H1 (cell line): Measurements from ENCODE around the gene MTCL3.

Experiments used
- CTCF ChIA-PET: fragments of 300-600 bp; sonication (Branson Sonifier 250); formaldehyde crosslinking; loops from one replicate; lab custom pipeline; 2021; ENCODE audit not compliant: partially characterized antibody; lab: Charles Lee
- POLR2A ChIA-PET: fragments of 300-600 bp; sonication (Branson Sonifier 250); formaldehyde crosslinking; loops from one replicate; lab custom pipeline; 2021; ENCODE audit warnings: inconsistent platforms; ENCODE audit not compliant: partially characterized antibody; lab: Charles Lee
- DNase-seq, 2 experiments: peaks; one replicate each; pipeline versions ENCODE4 v3.0.0 to v3.0.0-alpha.2; 2010 to 2022; ENCODE audit warnings: low spot score in 2 of 2, low read depth in 1 of 2, mixed read lengths in 1 of 2
- FAIRE-seq: peaks from 2 replicates; lab custom pipeline; 2011; peaks lifted over from hg19 to GRCh38; lab: Jason Lieb, UNC
- H2AFZ ChIP-seq: 2 replicates; pipeline ENCODE4 v1.8.1; 2012; ENCODE audit warnings: low read length, inconsistent platforms
- H2AK5ac ChIP-seq: 2 replicates; pipeline ENCODE4 v1.6.1; 2013; ENCODE audit warnings: low read depth, low read length
- H2BK120ac ChIP-seq: replicated peaks from 2 replicates; pipeline ENCODE3; 2013; ENCODE audit warnings: low read depth, low read length, inconsistent platforms
- H2BK12ac ChIP-seq: 2 replicates; pipeline ENCODE4 v1.6.1; 2013; ENCODE audit warnings: low read depth, low read length
- H2BK15ac ChIP-seq: 2 replicates; pipeline ENCODE4 v1.6.1; 2013; ENCODE audit warnings: low read length
- H2BK20ac ChIP-seq: 2 replicates; pipeline ENCODE4 v1.6.1; 2013; ENCODE audit warnings: low read length
- H2BK5ac ChIP-seq: 2 replicates; pipeline ENCODE4 v1.6.1; 2013; ENCODE audit warnings: low read depth, low read length
- H3K14ac ChIP-seq: 2 replicates; pipeline ENCODE4 v1.6.1; 2013; ENCODE audit warnings: inconsistent platforms; ENCODE audit not compliant: insufficient read length
- H3K18ac ChIP-seq: 2 replicates; pipeline ENCODE4 v1.6.1; 2013; ENCODE audit warnings: low read length; ENCODE audit errors: extremely low read depth
- H3K23ac ChIP-seq: 2 replicates; pipeline ENCODE4 v1.6.1; 2013; ENCODE audit warnings: inconsistent platforms; ENCODE audit not compliant: insufficient read length
- H3K23me2 ChIP-seq: 2 replicates; pipeline ENCODE4 v1.6.1; 2013; ENCODE audit warnings: low read depth, low read length
- H3K27ac ChIP-seq: 2 replicates; pipeline ENCODE4 v1.6.1; 2011; ENCODE audit warnings: low read depth, low read length, inconsistent platforms
- H3K27me3 ChIP-seq, 4 experiments: replicated peaks in 1 of 4; 1 replicate in 1 of 4; 2 replicates in 3 of 4; pipeline versions ENCODE4 v1.6.1 to v1.8.1; 2011 to 2013; ENCODE audit warnings: low read length in 3 of 4, mild to moderate bottlenecking in 3 of 4, inconsistent platforms in 2 of 4, mixed read lengths in 2 of 4, moderate library complexity in 1 of 4; ENCODE audit not compliant: control insufficient read depth in 3 of 4, insufficient read depth in 3 of 4; ENCODE audit errors: extremely low read depth in 1 of 4
- H3K36me3 ChIP-seq, 4 experiments: 2 replicates each; pipeline versions ENCODE4 v1.6.1 to v1.8.1; 2011 to 2013; ENCODE audit warnings: mild to moderate bottlenecking in 4 of 4, low read length in 3 of 4, moderate library complexity in 2 of 4, control low read depth in 1 of 4, inconsistent platforms in 1 of 4; ENCODE audit not compliant: insufficient read depth in 4 of 4, control insufficient read depth in 2 of 4
- H3K4ac ChIP-seq: replicated peaks from 2 replicates; pipeline ENCODE3; 2013; ENCODE audit warnings: low read length, low read depth, mixed read lengths, inconsistent platforms; ENCODE audit not compliant: insufficient read length
- H3K4me1 ChIP-seq, 4 experiments: replicated peaks in 1 of 4; 1 replicate in 1 of 4; 2 replicates in 3 of 4; pipeline versions ENCODE4 v1.6.1 to v1.8.1; 2011 to 2013; ENCODE audit warnings: low read length in 3 of 4, inconsistent platforms in 2 of 4, mixed read lengths in 1 of 4; ENCODE audit not compliant: insufficient read depth in 4 of 4, control insufficient read depth in 3 of 4
- H3K4me2 ChIP-seq, 2 experiments: 2 replicates each; pipeline versions ENCODE4 v1.6.1 to v1.8.1; 2011 to 2013; ENCODE audit warnings: low read depth in 2 of 2, low read length in 2 of 2, control low read depth in 1 of 2, inconsistent platforms in 1 of 2, mild to moderate bottlenecking in 1 of 2; ENCODE audit not compliant: insufficient read depth in 1 of 2
- H3K4me3 ChIP-seq, 4 experiments: fragments of 200-600, 300-600 bp in 1 of 4; sonication (generic), shearing (Covaris generic), sonication (Bioruptor Twin) in 1 of 4; 2 replicates each; pipeline versions ENCODE4 v1.5.1 to v1.8.1; 2011 to 2016; ENCODE audit warnings: low read length in 4 of 4, low read depth in 3 of 4, control low read depth in 2 of 4, inconsistent platforms in 2 of 4, mild to moderate bottlenecking in 2 of 4, mixed read lengths in 1 of 4, moderate library complexity in 1 of 4; ENCODE audit not compliant: insufficient read depth in 2 of 4; ENCODE audit errors: extremely low read depth in 1 of 4
- H3K56ac ChIP-seq: replicated peaks from 2 replicates; pipeline ENCODE3; 2013; ENCODE audit warnings: low read depth, mild to moderate bottlenecking, mixed read lengths, low read length, inconsistent platforms; ENCODE audit not compliant: insufficient read length
- H3K79me1 ChIP-seq: 2 replicates; pipeline ENCODE4 v1.6.1; 2013; ENCODE audit warnings: low read depth, low read length, control low read depth
- H3K79me2 ChIP-seq, 2 experiments: 2 replicates each; pipeline versions ENCODE4 v1.6.1 to v1.8.1; 2012 to 2013; ENCODE audit warnings: low read length in 2 of 2, mild to moderate bottlenecking in 2 of 2, inconsistent platforms in 1 of 2; ENCODE audit not compliant: insufficient read depth in 2 of 2, control insufficient read depth in 1 of 2
- H3K9ac ChIP-seq, 4 experiments: replicated peaks in 1 of 4; 1 replicate in 1 of 4; 2 replicates in 3 of 4; pipeline versions ENCODE4 v1.6.1 to v1.8.1; 2011 to 2013; ENCODE audit warnings: low read depth in 3 of 4, low read length in 3 of 4, control low read depth in 2 of 4, mild to moderate bottlenecking in 2 of 4, moderate library complexity in 2 of 4, inconsistent platforms in 1 of 4; ENCODE audit errors: extremely low read depth in 1 of 4
- H3K9me3 ChIP-seq, 2 experiments: 2 replicates each; pipeline versions ENCODE4 v1.6.1 to v1.8.1; 2012 to 2013; ENCODE audit warnings: mild to moderate bottlenecking in 2 of 2, moderate library complexity in 2 of 2, control low read depth in 1 of 2, inconsistent platforms in 1 of 2, low read depth in 1 of 2, low read length in 1 of 2, mixed read lengths in 1 of 2; ENCODE audit not compliant: insufficient read depth in 2 of 2
- H4K20me1 ChIP-seq, 2 experiments: replicated peaks in 1 of 2; 2 replicates each; pipeline versions ENCODE3 to v1.8.1; 2011 to 2013; ENCODE audit warnings: inconsistent platforms in 2 of 2, low read length in 2 of 2, mild to moderate bottlenecking in 1 of 2; ENCODE audit not compliant: insufficient read depth in 2 of 2, control insufficient read depth in 1 of 2
- H4K5ac ChIP-seq: 2 replicates; pipeline ENCODE4 v1.6.1; 2013; ENCODE audit warnings: low read length, low read depth, mixed read lengths, inconsistent platforms; ENCODE audit not compliant: insufficient read length
- H4K8ac ChIP-seq: 2 replicates; pipeline ENCODE4 v1.8.0; 2013; ENCODE audit warnings: mild to moderate bottlenecking, moderate library complexity, low read length, inconsistent platforms; ENCODE audit not compliant: insufficient read depth; ENCODE audit errors: extremely low read depth
- H4K91ac ChIP-seq: replicated peaks from 2 replicates; pipeline ENCODE3; 2013; ENCODE audit warnings: low read length, mixed read lengths, inconsistent platforms; ENCODE audit not compliant: insufficient read length
- ASH2L ChIP-seq: fragments of 200-600, 300-600 bp; sonication (generic); IDR thresholded peaks from one replicate; pipeline ENCODE4 v1.7.1; 2017; ENCODE audit warnings: low read length
- BACH1 ChIP-seq: IDR thresholded peaks from 2 replicates; pipeline ENCODE4 v1.6.1; 2012; ENCODE audit warnings: low read length, improper control_type of control experiment
- CBX5 ChIP-seq: fragments of 300-800, 300-1000 bp; sonication (generic); IDR thresholded peaks from 2 replicates; pipeline ENCODE4 v1.7.1; 2016; ENCODE audit warnings: antibody characterized with exemption, low read length, low read depth
- KDM4A ChIP-seq: IDR thresholded peaks from one replicate; pipeline ENCODE4 v1.7.1; 2012; ENCODE audit warnings: low read depth, mild to moderate bottlenecking, moderate library complexity, low read length, inconsistent platforms; ENCODE audit not compliant: severe bottlenecking
- RBBP5 ChIP-seq: IDR thresholded peaks from 2 replicates; pipeline ENCODE4 v1.7.1; 2012; ENCODE audit warnings: low read depth, mild to moderate bottlenecking, inconsistent platforms, low read length, moderate library complexity, borderline replicate concordance
- RFX5 ChIP-seq: IDR thresholded peaks from 2 replicates; pipeline ENCODE4 v1.6.1; 2011; ENCODE audit warnings: low read depth, low read length, improper control_type of control experiment, borderline replicate concordance
- RXRA ChIP-seq: IDR thresholded peaks from 2 replicates; pipeline ENCODE4 v1.6.1; 2011; ENCODE audit warnings: low read depth, mild to moderate bottlenecking, low read length, moderate library complexity; ENCODE audit not compliant: insufficient read depth
- SIRT6 ChIP-seq: IDR thresholded peaks from one replicate; pipeline ENCODE4 v1.7.1; 2012; ENCODE audit warnings: low read length, inconsistent platforms
- WGBS, 2 experiments: shearing (Covaris generic) in 1 of 2; methylation state at CpG; one replicate each; pipeline versions ENCODE4 v1.1.6 to v1.1.7; 2013 to 2015; ENCODE audit warnings: low lambda C conversion rate in 2 of 2, mixed read lengths in 2 of 2, inconsistent platforms in 1 of 2, low coverage in 1 of 2, missing lambda C conversion rate in 1 of 2; ENCODE audit not compliant: insufficient replicate concordance in 2 of 2, insufficient coverage in 1 of 2, insufficient read length in 1 of 2; ENCODE audit errors: extremely low coverage in 1 of 2, missing lambda C conversion rate in 1 of 2; 5-methylcytosine and 5-hydroxymethylcytosine counted together
- TF ChIP-seq, protein P1 (sequence below): IDR thresholded peaks from 2 replicates; pipeline ENCODE4 v1.6.1; 2011; ENCODE audit warnings: low read length, improper control_type of control experiment

Gene MTCL3

DNA sequence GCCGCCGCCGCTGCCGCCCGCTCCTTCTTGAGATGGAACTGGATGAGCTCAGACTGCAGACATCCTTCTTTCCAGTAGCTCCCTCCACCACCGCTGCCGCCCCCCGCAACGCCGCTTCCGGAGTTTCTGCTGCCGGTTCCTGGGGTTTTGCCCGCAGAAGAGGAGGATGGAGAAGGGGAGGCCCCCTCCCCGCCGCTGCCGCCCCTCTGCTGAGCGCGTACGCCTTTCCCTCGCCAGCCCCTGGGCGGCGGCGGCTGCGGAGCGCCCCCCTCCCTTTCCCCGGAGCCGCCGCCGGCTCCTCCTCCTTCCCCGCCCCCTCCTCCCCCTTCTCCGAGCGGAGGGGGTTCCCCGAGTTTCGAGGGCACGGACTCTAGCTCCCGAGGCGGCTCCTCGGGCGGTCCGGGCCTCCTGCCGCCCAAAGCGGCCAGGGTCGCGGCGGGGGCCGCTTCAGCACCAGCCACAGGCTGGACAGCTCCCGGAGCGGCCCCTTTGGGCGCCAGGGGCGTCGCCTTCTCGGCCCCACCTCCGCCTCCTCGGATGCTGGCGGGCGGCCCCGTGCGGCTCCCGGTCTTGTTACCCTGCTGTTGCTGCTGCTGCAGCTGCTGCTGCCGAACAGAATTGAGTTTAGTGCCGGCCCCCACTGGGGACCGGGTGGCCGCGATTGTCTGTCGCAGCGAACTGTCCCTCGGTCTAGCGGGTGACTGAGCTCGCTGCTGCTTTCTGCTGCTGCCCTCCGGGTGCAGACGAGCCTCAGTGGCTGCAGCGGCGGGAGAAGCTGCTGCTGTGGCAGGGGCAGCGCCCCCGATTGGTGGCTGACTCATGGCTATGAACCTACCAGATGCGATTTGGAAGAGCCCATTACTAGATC is 3.1 kb downstream of the MTCL3 start:
- peaks cover 5 to 15% of the 10 kb centered on the region in 2 experiments for H4K20me1 ChIP-seq
- no peaks in the 10 kb centered on the region for H3K9me3 ChIP-seq
- peak overlapping the region; percentile 63; the same call in 1 of the 2 replicates for H4K8ac ChIP-seq
- no peak overlapping the region; the same call in 1 of the 2 replicates for H2BK12ac ChIP-seq
- no peak overlapping the region for H3K56ac ChIP-seq
- H2AK5ac ChIP-seq, result no peak overlapping the region
- 1% methylated on average over 28 of the region's 76 CpGs; no CpG with 5 or more reads in 1 of the 2 experiments for WGBS, 2 experiments
- FAIRE-seq (peak; percentile 42), DNase-seq (peak; percentile 34 to 84)
- no peak overlapping the region for H2BK15ac ChIP-seq
- no peak overlapping the region for H3K23ac ChIP-seq
- H3K4me3 ChIP-seq, result peak overlapping the region; percentile 62 to 74 (median 74)
- no peak overlapping the region for H3K27ac ChIP-seq
- peak overlapping the region in 3 of 4 experiments; percentile 22 to 50 (median 26); a peak in 4 of 7 replicates for H3K9ac ChIP-seq
- peaks cover 0 to 16% (median 4%) of the 10 kb centered on the region in 4 experiments; a peak in 4 of 8 replicates for H3K36me3 ChIP-seq
- H3K79me2 ChIP-seq, result peaks cover 0 to 9% of the 10 kb centered on the region in 2 experiments; a peak in 2 of 4 replicates
- ChIA-PET POLR2A (interaction anchor here (1.2 to 4.3 kb wide), 7 partner anchors 28 to 250 kb away, joined by 3 to 34 read pairs (median 4); partner anchors contain the start of genes KIAA0408 and RNF146), CTCF (interaction anchor here (0.7 to 11.2 kb wide), 41 partner anchors 9 to 396 kb away, joined by 3 to 221 read pairs (median 4); partner anchors contain the start of gene KIAA0408)
- H3K4me2 ChIP-seq, result peak overlapping the region; percentile 75 to 99
- H3K79me1 ChIP-seq, result no peaks in the 10 kb centered on the region
- no peak overlapping the region for H2BK5ac ChIP-seq
- no peak overlapping the region for H3K14ac ChIP-seq
- H3K4me1 ChIP-seq, result peaks cover 0 to 7% (median 3%) of the 10 kb centered on the region in 4 experiments; a peak in 4 of 7 replicates
- H3K4ac ChIP-seq, result no peak overlapping the region
- no peak overlapping the region for H2AFZ ChIP-seq
- H3K27me3 ChIP-seq, result peaks cover 0 to 13% (median 11%) of the 10 kb centered on the region in 4 experiments; a peak in 5 of 7 replicates
- H3K23me2 ChIP-seq, result peaks cover 19% of the 10 kb centered on the region; the same call in 1 of the 2 replicates
- H4K5ac ChIP-seq, result no peak overlapping the region
- no peak overlapping the region for H2BK20ac ChIP-seq
- no peak overlapping the region for H4K91ac ChIP-seq
- H3K18ac ChIP-seq, result no peak overlapping the region
- H2BK120ac ChIP-seq, result no peak overlapping the region
- TF ChIP-seq BACH1, result no peak
- TF ChIP-seq CBX5, result no peak
- TF ChIP-seq KDM4A, result peak; percentile 89
- TF ChIP-seq RBBP5, result peak; percentile 72
- peak; percentile 72 for TF ChIP-seq ASH2L
- TF ChIP-seq RFX5, result no peak
- no peak for TF ChIP-seq RXRA
- TF ChIP-seq SIRT6, result no peak
- TF ChIP-seq, protein P1, sequence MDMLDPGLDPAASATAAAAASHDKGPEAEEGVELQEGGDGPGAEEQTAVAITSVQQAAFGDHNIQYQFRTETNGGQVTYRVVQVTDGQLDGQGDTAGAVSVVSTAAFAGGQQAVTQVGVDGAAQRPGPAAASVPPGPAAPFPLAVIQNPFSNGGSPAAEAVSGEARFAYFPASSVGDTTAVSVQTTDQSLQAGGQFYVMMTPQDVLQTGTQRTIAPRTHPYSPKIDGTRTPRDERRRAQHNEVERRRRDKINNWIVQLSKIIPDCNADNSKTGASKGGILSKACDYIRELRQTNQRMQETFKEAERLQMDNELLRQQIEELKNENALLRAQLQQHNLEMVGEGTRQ, result no peak
